Measurements from ENCODE around the gene KIF16B. TPM values are rescaled to one million over a fixed set of nuclear protein-coding genes. Genes with fewer than 3 reads are reported as not detected.

KIF16B gene
- total and polyA plus RNA-seq, 4 donors, result 5.1 to 19.7 (median 8.4) TPM

DNA sequence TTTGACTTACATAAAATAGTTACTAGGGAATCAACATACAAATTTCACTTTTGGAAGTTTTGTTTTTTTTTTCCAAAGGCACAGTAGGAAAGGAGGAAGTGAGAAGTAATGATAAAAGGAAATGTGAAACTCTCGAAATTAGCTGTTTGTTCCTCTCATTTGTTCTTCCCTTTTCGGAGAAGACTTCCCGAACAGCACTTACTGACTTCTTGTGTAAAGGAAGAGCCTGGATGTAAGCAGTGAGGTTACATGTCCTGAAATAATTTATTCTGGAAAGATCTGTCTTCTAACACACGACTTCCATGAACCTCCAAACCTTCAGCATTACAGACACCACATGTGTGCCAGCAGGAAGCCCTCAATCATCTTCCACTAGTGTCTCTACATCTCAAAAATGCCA, 59.1 kb downstream of the KIF16B start:
- Histone ChIP-seq H3K27ac (ENCODE audit: low read depth in 1 of 2, low read length in 2 of 2) (no peak overlapping the region), H3K9ac (ENCODE audit: low read depth in 1 of 2, low read length in 2 of 2) (no peak overlapping the region), H3K4me1 (ENCODE audit: control insufficient read depth in 4 of 4, insufficient read depth in 4 of 4, low read length in 3 of 4) (no peaks in the 10 kb centered on the region), H3K9me3 (ENCODE audit: control insufficient read depth in 4 of 4, low read length in 3 of 4) (no peaks in the 10 kb centered on the region), H3K27me3 (ENCODE audit: control insufficient read depth in 4 of 4, insufficient read depth in 4 of 4, low read length in 3 of 4) (no peaks in the 10 kb centered on the region), H3K36me3 (ENCODE audit: control insufficient read depth in 4 of 4, insufficient read depth in 3 of 4, low read depth in 1 of 4, low read length in 3 of 4) (peaks cover 0 to 11% (median 2%) of the 10 kb centered on the region in 4 donors), H3K4me3 (ENCODE audit: low read depth in 1 of 3, low read length in 3 of 3) (no peak overlapping the region)
- TF ChIP-seq FOXA2 (IDR thresholded peaks at IDR 0.05), result no peak
- no peak for TF ChIP-seq RAD21 (IDR thresholded peaks at IDR 0.05)
- TF ChIP-seq, protein P1, sequence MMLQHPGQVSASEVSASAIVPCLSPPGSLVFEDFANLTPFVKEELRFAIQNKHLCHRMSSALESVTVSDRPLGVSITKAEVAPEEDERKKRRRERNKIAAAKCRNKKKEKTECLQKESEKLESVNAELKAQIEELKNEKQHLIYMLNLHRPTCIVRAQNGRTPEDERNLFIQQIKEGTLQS (IDR thresholded peaks at IDR 0.05), result no peak
- TF ChIP-seq RXRA (IDR thresholded peaks at IDR 0.05), result no peak
- no peak for TF ChIP-seq NR2F2 (IDR thresholded peaks at IDR 0.05)
- no peak for TF ChIP-seq CTCF (IDR thresholded peaks at IDR 0.05; ENCODE audit: low read depth, low read length, missing input control)
- TF ChIP-seq JUND (IDR thresholded peaks at IDR 0.05), result no peak
- TF ChIP-seq TAF1 (conservative IDR thresholded peaks at IDR 0.05), result no peak
- TF ChIP-seq, protein P2, sequence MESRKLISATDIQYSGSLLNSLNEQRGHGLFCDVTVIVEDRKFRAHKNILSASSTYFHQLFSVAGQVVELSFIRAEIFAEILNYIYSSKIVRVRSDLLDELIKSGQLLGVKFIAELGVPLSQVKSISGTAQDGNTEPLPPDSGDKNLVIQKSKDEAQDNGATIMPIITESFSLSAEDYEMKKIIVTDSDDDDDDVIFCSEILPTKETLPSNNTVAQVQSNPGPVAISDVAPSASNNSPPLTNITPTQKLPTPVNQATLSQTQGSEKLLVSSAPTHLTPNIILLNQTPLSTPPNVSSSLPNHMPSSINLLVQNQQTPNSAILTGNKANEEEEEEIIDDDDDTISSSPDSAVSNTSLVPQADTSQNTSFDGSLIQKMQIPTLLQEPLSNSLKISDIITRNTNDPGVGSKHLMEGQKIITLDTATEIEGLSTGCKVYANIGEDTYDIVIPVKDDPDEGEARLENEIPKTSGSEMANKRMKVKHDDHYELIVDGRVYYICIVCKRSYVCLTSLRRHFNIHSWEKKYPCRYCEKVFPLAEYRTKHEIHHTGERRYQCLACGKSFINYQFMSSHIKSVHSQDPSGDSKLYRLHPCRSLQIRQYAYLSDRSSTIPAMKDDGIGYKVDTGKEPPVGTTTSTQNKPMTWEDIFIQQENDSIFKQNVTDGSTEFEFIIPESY (IDR thresholded peaks at IDR 0.05), result no peak
- TF ChIP-seq FOXA1 (IDR thresholded peaks at IDR 0.05), result no peak
- WGBS, result 74% methylated on average over 4 of the region's 4 CpGs
- DNase-seq (ENCODE audit: low spot score), result no peak

DNA sequence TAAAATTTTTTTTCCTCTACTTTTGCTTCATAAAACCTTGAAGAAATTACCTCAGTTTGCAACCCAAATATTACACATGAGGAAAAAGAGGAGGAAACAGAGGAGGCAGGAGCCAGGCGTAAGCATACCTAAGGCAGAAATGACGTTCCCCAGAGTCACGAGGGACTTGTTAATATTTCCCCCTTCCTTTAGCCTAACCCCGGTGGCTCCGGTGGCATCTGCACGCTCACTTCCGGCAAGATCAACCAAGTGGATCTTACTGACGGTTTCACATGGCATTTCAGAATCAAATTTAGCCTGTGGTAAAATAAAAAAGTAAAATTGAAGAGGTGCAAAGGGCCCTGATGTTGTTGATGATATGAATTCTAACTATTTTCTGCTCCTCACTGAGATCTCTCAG, 67.4 kb downstream of the KIF16B start:
- TF ChIP-seq TAF1 (conservative IDR thresholded peaks at IDR 0.05) (no peak), HNF4G (IDR thresholded peaks at IDR 0.05) (no peak), CTCF (IDR thresholded peaks at IDR 0.05; ENCODE audit: low read depth, low read length, missing input control) (no peak), RXRA (IDR thresholded peaks at IDR 0.05) (no peak)
- TF ChIP-seq, protein P3, sequence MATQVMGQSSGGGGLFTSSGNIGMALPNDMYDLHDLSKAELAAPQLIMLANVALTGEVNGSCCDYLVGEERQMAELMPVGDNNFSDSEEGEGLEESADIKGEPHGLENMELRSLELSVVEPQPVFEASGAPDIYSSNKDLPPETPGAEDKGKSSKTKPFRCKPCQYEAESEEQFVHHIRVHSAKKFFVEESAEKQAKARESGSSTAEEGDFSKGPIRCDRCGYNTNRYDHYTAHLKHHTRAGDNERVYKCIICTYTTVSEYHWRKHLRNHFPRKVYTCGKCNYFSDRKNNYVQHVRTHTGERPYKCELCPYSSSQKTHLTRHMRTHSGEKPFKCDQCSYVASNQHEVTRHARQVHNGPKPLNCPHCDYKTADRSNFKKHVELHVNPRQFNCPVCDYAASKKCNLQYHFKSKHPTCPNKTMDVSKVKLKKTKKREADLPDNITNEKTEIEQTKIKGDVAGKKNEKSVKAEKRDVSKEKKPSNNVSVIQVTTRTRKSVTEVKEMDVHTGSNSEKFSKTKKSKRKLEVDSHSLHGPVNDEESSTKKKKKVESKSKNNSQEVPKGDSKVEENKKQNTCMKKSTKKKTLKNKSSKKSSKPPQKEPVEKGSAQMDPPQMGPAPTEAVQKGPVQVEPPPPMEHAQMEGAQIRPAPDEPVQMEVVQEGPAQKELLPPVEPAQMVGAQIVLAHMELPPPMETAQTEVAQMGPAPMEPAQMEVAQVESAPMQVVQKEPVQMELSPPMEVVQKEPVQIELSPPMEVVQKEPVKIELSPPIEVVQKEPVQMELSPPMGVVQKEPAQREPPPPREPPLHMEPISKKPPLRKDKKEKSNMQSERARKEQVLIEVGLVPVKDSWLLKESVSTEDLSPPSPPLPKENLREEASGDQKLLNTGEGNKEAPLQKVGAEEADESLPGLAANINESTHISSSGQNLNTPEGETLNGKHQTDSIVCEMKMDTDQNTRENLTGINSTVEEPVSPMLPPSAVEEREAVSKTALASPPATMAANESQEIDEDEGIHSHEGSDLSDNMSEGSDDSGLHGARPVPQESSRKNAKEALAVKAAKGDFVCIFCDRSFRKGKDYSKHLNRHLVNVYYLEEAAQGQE (IDR thresholded peaks at IDR 0.05), result no peak
- WGBS, result 93% methylated on average over 8 of the region's 8 CpGs
- H3K36me3 ChIP-seq (ENCODE audit: control insufficient read depth in 4 of 4, insufficient read depth in 3 of 4, low read depth in 1 of 4, low read length in 3 of 4), result peaks cover 2 to 24% (median 20%) of the 10 kb centered on the region in 4 donors

More for the DNA sequence above, 67.4 kb downstream of the KIF16B start:
- Histone ChIP-seq H3K9ac (ENCODE audit: low read depth in 1 of 2, low read length in 2 of 2) (no peak overlapping the region), H3K9me3 (ENCODE audit: control insufficient read depth in 4 of 4, low read length in 3 of 4) (no peaks in the 10 kb centered on the region), H3K4me3 (ENCODE audit: low read depth in 1 of 3, low read length in 3 of 3) (no peak overlapping the region), H3K27me3 (ENCODE audit: control insufficient read depth in 4 of 4, insufficient read depth in 4 of 4, low read length in 3 of 4) (no peaks in the 10 kb centered on the region), H3K27ac (ENCODE audit: low read depth in 1 of 2, low read length in 2 of 2) (no peak overlapping the region), H3K4me1 (ENCODE audit: control insufficient read depth in 4 of 4, insufficient read depth in 4 of 4, low read length in 3 of 4) (no peaks in the 10 kb centered on the region)
- no peak for DNase-seq (ENCODE audit: low spot score)

Data from liver (tissue), 9 donors.